WTC11 (cell line): ENCODE data around the gene SH3PXD2A.
"Not testable (repeated sequence)": the region's sequence is repeated elsewhere in the genome, so short reads cannot be mapped to it uniquely, and the experiment has no call there.

Source experiments
- AR ChIP-seq: fragments of 250-450 bp; sonication (Bioruptor Pico); IDR thresholded peaks from 2 replicates; pipeline ENCODE4 v1.9.0; 2021; ENCODE audit warnings: mild to moderate bottlenecking
- CREB1 ChIP-seq: sonication (generic); formaldehyde crosslinking; IDR thresholded peaks from 2 replicates; pipeline ENCODE4 v1.8.0; 2023; ENCODE audit warnings: mild to moderate bottlenecking, missing genetic modification reagents
- MLX ChIP-seq: sonication (generic); formaldehyde crosslinking; IDR thresholded peaks from 2 replicates; pipeline ENCODE4 v1.8.1; 2023; ENCODE audit warnings: mild to moderate bottlenecking, missing genetic modification reagents, moderate library complexity
- MYBL2 ChIP-seq: sonication (generic); formaldehyde crosslinking; IDR thresholded peaks from 2 replicates; pipeline ENCODE4 v1.8.1; 2023; ENCODE audit warnings: mild to moderate bottlenecking, moderate library complexity, missing genetic modification reagents
- NFE2L1 ChIP-seq: sonication (generic); formaldehyde crosslinking; IDR thresholded peaks from 2 replicates; pipeline ENCODE4 v1.8.1; 2023; ENCODE audit warnings: missing genetic modification reagents
- NFYB ChIP-seq: sonication (generic); formaldehyde crosslinking; conservative IDR thresholded peaks from 2 replicates; pipeline ENCODE4 v1.8.0; 2022; ENCODE audit warnings: low read depth, missing genetic modification reagents
- RELA ChIP-seq: sonication (generic); formaldehyde crosslinking; IDR thresholded peaks from 2 replicates; pipeline ENCODE4 v1.8.1; 2022; ENCODE audit warnings: missing genetic modification reagents, mild to moderate bottlenecking, borderline replicate concordance
- SMAD3 ChIP-seq: sonication (generic); formaldehyde crosslinking; IDR thresholded peaks from 2 replicates; pipeline ENCODE4 v1.8.0; 2022; ENCODE audit warnings: missing genetic modification reagents, mild to moderate bottlenecking, borderline replicate concordance
- TCF7 ChIP-seq: sonication (generic); formaldehyde crosslinking; IDR thresholded peaks from 2 replicates; pipeline ENCODE4 v1.8.0; 2022; ENCODE audit warnings: mild to moderate bottlenecking, low read depth, missing genetic modification reagents, moderate library complexity
- USF1 ChIP-seq: sonication (generic); formaldehyde crosslinking; IDR thresholded peaks from 2 replicates; pipeline ENCODE4 v1.8.0; 2022; ENCODE audit warnings: mild to moderate bottlenecking, missing genetic modification reagents
- ZNF121 ChIP-seq: sonication (generic); formaldehyde crosslinking; IDR thresholded peaks from 2 replicates; pipeline ENCODE4 v1.8.0; 2023; ENCODE audit warnings: missing genetic modification reagents
- ZNF671 ChIP-seq: fragments of 250-450 bp; sonication (Bioruptor Pico); IDR thresholded peaks from 2 replicates; pipeline ENCODE4 v1.8.0; 2021; ENCODE audit warnings: mild to moderate bottlenecking
- TF ChIP-seq, protein P1 (sequence below): fragments of 200-600 bp; IDR thresholded peaks from 2 replicates; pipeline ENCODE4 v1.8.0; 2022; ENCODE audit warnings: antibody characterized with exemption
- TF ChIP-seq, protein P2 (sequence below): sonication (generic); formaldehyde crosslinking; conservative IDR thresholded peaks from 2 replicates; pipeline ENCODE4 v1.8.1; 2023; ENCODE audit warnings: mild to moderate bottlenecking, low read depth, missing genetic modification reagents, moderate library complexity

DNA sequence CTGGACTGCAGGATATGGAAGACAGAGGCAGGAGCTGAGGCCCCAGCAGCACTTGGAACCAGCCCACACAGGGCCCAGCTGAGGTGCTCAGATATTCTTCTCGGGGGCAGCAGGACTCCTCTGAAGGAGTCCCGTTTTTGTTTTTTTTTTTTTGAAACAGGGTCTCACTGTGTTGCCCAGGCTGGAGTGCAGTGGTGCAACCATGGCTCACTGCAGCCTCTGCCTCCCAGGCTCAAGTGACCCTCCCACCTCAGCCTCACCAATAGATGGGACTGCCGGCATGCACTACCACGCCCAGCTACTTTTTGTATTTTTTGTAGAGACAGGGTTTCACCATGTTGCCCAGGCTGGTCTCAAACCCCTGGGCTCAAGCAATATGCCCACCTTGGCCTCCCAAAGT, 124.3 kb downstream of the SH3PXD2A start:
- TF ChIP-seq, protein P1, sequence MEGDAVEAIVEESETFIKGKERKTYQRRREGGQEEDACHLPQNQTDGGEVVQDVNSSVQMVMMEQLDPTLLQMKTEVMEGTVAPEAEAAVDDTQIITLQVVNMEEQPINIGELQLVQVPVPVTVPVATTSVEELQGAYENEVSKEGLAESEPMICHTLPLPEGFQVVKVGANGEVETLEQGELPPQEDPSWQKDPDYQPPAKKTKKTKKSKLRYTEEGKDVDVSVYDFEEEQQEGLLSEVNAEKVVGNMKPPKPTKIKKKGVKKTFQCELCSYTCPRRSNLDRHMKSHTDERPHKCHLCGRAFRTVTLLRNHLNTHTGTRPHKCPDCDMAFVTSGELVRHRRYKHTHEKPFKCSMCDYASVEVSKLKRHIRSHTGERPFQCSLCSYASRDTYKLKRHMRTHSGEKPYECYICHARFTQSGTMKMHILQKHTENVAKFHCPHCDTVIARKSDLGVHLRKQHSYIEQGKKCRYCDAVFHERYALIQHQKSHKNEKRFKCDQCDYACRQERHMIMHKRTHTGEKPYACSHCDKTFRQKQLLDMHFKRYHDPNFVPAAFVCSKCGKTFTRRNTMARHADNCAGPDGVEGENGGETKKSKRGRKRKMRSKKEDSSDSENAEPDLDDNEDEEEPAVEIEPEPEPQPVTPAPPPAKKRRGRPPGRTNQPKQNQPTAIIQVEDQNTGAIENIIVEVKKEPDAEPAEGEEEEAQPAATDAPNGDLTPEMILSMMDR = not testable (repeated sequence)
- peak; percentile 80 for TF ChIP-seq ZNF121 (CRISPR knock-in tag)
- not testable (repeated sequence) for TF ChIP-seq SMAD3, NFYB, USF1, NFE2L1, MYBL2, RELA, ZNF671, CREB1, AR, TCF7, MLX (CRISPR knock-in tag)
- TF ChIP-seq, protein P2, sequence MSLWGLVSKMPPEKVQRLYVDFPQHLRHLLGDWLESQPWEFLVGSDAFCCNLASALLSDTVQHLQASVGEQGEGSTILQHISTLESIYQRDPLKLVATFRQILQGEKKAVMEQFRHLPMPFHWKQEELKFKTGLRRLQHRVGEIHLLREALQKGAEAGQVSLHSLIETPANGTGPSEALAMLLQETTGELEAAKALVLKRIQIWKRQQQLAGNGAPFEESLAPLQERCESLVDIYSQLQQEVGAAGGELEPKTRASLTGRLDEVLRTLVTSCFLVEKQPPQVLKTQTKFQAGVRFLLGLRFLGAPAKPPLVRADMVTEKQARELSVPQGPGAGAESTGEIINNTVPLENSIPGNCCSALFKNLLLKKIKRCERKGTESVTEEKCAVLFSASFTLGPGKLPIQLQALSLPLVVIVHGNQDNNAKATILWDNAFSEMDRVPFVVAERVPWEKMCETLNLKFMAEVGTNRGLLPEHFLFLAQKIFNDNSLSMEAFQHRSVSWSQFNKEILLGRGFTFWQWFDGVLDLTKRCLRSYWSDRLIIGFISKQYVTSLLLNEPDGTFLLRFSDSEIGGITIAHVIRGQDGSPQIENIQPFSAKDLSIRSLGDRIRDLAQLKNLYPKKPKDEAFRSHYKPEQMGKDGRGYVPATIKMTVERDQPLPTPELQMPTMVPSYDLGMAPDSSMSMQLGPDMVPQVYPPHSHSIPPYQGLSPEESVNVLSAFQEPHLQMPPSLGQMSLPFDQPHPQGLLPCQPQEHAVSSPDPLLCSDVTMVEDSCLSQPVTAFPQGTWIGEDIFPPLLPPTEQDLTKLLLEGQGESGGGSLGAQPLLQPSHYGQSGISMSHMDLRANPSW (CRISPR knock-in tag) = not testable (repeated sequence)
